GM19043 (cell line): Measurements from ENCODE around the gene SMAD7.
"Not testable (repeated sequence)": the region's sequence is repeated elsewhere in the genome, so short reads cannot be mapped to it uniquely, and the experiment has no call there.

ENCODE experiments used
- ATAC-seq: cut with Tn5 transposase; IDR thresholded peaks from one replicate; pipeline ENCODE4 v1.9.1; 2021; ENCODE audit warnings: low read depth; ENCODE audit not compliant: unreplicated experiment

The SMAD7 gene

GRCh38 chr18:48885924-48886400, 64.8 kb downstream of the SMAD7 start:
- ATAC-seq = no peak

DNA sequence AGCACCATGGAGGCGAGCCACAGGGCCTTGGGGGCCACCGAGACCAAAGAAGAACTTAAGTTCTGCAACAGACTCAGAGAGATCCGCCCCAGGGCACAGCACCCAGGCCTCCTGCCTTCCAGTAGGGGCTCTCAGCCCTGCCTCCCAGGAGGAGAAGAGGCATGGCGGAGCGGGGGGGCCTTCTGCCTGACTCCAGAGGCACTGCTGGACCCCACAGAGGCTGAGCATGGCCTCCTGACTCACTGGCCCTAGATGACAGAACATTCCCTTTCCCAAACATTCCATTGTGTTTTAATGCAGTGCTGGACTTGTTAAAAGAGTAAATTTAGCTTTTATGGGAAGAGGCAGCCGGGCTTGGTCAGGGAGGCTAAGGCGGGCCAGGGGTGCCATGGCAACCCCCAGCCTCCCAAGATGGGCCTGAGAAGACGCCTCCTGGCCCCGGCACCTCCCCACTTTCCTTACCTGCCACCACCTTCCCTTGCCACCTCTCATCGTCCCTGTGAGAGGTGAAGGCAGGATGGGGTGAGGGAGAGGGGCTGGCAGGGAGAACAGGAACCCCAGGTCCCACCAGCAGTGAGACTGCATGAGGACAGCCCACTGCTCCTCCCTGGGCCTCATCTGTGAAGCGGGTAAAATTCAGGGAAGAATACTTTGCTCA, 65.4 kb downstream of the SMAD7 start:
- ATAC-seq = no peak

- no peak for ATAC-seq
These were observed 66.0 kb downstream of the SMAD7 start for GRCh38 chr18:48884771-48885170.

DNA sequence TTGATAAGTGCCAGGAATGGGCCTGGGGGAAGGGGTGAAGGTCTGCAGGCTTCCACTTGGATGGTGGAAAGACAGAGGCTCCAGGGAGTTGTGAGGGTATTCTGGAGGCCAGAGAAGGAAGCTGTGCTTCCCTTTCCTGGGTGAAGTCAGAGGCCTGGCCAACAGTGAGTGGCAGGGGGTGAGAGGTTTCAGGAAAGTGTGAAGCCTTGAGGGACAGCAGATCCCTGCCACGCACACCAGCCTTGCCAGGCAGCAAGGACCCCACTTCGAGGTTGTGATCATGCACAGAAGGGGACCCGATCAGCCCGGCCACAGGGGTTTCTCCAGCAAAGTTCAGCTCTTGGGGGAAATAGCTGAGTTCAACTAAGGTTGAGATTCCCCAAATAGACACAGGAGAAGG, 66.5 kb downstream of the SMAD7 start:
- ATAC-seq = no peak

GRCh38 chr18:48882379-48882778, 68.4 kb downstream of the SMAD7 start:
- ATAC-seq = no peak

GRCh38 chr18:48880931-48881330, 69.8 kb downstream of the SMAD7 start:
- ATAC-seq = no peak

- ATAC-seq = no peak
These were observed 71.7 kb downstream of the SMAD7 start for GRCh38 chr18:48879008-48879431.

DNA sequence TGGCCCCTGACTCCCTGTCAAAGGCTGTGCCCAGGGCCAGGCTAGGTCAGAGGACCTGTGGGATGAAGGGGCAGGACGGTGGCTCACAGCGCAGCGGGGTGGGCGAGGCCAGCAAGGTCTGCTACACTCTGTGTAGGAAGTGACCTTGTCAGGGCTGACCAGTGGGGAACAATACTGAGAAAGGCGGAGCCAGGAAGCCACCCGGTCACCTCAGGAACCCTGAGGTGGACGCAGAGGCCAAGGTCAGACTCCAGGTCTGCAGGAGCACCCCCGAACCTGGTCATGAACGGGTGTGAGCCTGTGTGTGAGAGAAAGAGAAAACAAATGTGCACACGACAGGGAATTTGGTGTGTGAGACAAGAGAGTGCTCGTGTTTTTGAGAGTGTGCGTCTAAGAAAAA, 72.3 kb downstream of the SMAD7 start:
- no peak for ATAC-seq

DNA sequence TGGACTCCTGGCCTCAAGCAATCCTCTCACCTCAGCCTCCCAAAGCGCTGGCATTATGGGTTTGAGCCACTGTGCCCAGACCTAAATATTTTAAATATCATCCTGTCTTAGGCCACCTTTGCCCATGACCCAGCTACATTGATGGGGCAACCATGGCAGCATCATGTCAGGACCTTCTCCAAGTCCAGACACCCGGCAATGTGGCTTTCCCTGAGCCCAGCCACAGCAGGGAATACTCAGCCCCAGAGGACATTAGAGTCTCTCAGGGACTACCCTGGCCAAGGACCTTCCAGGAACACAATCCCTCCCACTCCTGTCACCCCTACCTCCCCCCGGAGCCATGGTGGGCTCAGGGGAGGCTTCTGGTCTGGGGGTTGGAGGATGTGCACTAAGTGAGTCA, 72.8 kb downstream of the SMAD7 start:
- no peak for ATAC-seq

DNA sequence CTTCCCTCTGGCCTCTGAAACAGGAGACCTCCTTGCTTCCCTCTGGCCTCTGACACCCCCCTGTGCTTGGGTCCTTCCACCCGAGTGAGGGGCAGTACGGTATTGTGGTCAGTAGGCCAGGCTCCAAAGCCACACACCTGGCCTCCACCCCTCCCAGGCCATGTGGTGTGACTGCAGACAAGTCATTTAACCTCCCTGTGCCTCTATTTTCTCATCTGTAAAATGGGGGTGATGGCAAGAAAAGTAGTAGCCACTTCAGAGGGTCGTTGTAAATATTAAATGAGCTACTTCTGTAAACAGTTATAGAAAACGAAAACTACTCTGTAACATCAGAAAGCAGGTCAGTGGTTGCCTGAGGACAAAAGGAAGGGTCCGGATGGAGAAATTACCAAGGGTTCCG, 74.2 kb downstream of the SMAD7 start:
- ATAC-seq = no peak

- ATAC-seq = no peak
These were observed 74.7 kb downstream of the SMAD7 start for GRCh38 chr18:48875942-48876511.

DNA sequence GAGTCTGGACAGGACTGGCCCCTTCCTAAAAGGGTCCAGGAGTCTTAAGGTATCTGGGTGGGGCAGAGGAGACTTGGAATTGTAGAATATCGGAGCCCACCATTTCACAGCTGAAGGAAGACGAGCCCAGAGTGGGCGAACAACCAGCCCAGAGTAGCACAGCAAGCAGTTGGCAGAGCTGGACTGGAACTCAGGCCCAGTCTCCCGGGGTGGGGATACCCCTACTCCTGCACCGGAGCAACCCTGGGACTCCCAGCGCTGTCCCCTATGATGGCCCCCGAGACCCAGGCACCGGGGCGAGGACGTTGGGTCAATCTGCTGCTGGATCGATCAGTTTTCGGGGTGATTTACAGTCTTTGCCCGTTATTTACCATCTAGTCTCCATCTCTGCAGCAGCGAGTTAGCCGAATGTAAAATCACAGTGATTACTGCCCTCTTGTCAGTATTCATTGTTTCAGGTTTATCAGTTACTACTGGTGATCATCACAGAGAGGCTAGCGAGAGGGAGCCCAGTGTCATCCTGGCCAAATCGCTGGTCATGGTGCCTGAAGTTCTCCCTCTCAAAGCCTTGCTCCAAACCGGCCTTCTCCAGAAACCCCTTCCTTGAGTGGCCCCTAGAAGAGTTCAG, 75.3 kb downstream of the SMAD7 start:
- ATAC-seq = no peak

- ATAC-seq = no peak
These were observed 76.0 kb downstream of the SMAD7 start for GRCh38 chr18:48874701-48875162.

GRCh38 chr18:48874233-48874632, 76.5 kb downstream of the SMAD7 start:
- no peak for ATAC-seq

GRCh38 chr18:48872234-48873145, 78.3 kb downstream of the SMAD7 start:
- ATAC-seq = no peak

DNA sequence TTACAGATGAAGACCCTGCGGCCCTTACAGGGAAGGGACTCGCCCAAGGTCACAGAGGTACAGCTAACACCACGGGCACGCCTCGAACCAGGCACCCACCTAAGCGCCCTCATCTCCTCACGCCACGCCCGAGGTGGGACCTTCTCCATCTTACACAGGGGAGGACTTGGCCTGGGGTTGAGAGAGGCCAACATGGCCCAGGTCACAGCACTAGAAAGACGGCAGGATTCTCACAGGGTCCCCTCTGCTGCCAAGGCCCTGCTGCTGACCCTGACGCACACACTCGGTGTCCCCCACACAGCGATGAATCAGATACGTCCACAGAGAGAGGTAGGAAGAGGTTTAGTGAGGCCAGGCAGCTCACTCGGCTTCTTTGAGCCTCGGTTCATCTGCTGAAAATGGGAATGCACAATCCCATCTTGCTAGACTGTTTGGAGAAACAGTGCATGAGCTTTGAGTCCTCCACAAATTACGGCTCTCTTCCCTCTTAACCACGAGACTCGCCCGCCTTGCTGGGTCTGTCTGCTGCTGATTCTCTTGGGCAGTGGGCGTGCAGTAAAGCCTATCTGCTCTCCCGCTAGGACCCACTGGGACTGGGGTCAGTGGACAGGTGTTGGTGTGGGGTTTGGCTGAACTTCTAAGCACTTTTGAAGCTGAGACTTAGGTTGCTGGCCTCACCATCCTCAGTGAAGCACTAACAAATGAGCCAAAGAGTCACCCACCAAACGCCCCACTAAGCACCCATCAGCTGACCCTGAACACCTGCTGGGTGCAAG, 79.2 kb downstream of the SMAD7 start:
- no peak for ATAC-seq

DNA sequence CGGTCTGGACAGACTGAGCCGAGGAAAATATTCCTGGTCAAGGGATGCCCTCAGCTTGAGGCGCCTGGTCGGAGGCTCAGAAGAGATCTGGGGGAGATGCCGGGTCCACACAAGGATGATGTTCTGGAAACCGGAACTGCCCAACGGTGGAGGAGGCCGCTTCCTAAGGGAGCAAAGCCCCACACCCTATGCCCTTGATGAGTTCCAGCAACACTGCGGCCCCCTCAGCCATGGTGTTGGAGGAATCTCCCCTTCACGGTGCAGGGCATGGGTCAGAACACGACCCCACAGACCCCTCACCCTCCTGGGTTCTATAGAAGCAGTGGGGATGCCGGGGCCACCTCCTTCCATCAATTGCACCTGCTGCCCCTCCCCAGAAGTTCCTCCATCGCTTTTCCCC, 79.8 kb downstream of the SMAD7 start:
- ATAC-seq = not testable (repeated sequence)
